HG02973 (cell line): ENCODE results near the gene C1QTNF6.

ENCODE experiments used
- ATAC-seq: cut with Tn5 transposase; IDR thresholded peaks from one replicate; pipeline ENCODE4 v1.9.1; 2021; ENCODE audit warnings: moderate library complexity; ENCODE audit not compliant: unreplicated experiment

Gene C1QTNF6

GRCh38 chr22:37193629-37194191 lies 5.7 kb upstream of the C1QTNF6 start:
- ATAC-seq, result no peak

GRCh38 chr22:37192741-37193140 lies 4.7 kb upstream of the C1QTNF6 start:
- no peak for ATAC-seq

GRCh38 chr22:37192204-37192603 lies 4.2 kb upstream of the C1QTNF6 start:
- no peak for ATAC-seq

GRCh38 chr22:37190262-37190780 lies 2.3 kb upstream of the C1QTNF6 start:
- no peak for ATAC-seq

GRCh38 chr22:37188901-37189466 lies 937 bp upstream of the C1QTNF6 start:
- no peak for ATAC-seq

GRCh38 chr22:37187552-37187890 lies 526 bp downstream of the C1QTNF6 start:
- ATAC-seq, result no peak

- no peak for ATAC-seq
These were observed 987 bp downstream of the C1QTNF6 start for GRCh38 chr22:37186997-37187522.

- ATAC-seq, result no peak
These were observed 1.6 kb downstream of the C1QTNF6 start for GRCh38 chr22:37186228-37186996.

- ATAC-seq, result no peak
These were observed 2.3 kb downstream of the C1QTNF6 start for GRCh38 chr22:37185646-37186227.

GRCh38 chr22:37184816-37185541 lies 3.1 kb downstream of the C1QTNF6 start:
- ATAC-seq, result no peak

- ATAC-seq, result no peak
These were observed 3.7 kb downstream of the C1QTNF6 start for GRCh38 chr22:37184380-37184755.

- no peak for ATAC-seq
These were observed 4.3 kb downstream of the C1QTNF6 start for GRCh38 chr22:37183432-37184379.

GRCh38 chr22:37182949-37183245 lies 5.2 kb downstream of the C1QTNF6 start:
- no peak for ATAC-seq

GRCh38 chr22:37182101-37182948 lies 5.7 kb downstream of the C1QTNF6 start:
- no peak for ATAC-seq

- ATAC-seq, result no peak
These were observed 6.4 kb downstream of the C1QTNF6 start for GRCh38 chr22:37181681-37182080.

GRCh38 chr22:37180531-37181231 lies 7.4 kb downstream of the C1QTNF6 start:
- no peak for ATAC-seq

GRCh38 chr22:37179622-37180420 lies 8.2 kb downstream of the C1QTNF6 start:
- no peak for ATAC-seq

- ATAC-seq, result no peak
These were observed 8.9 kb downstream of the C1QTNF6 start for GRCh38 chr22:37179126-37179470.
